Activated CD4-positive, alpha-beta T cell treated with anti-CD3 and anti-CD28 coated beads for 36 hours (primary cell): ENCODE data around the gene GLCE. TPM values are rescaled to one million over a fixed set of nuclear protein-coding genes. Genes with fewer than 3 reads are reported as not detected.
"Not testable (repeated sequence)": the region's sequence is repeated elsewhere in the genome, so short reads cannot be mapped to it uniquely, and the experiment has no call there.

Experiments used
- ATAC-seq: fragments of 200-7000 bp; cut with Tn5 transposase; one replicate; pipeline ENCODE4 v1.10.0; 2021; ENCODE audit warnings: mild to moderate bottlenecking, moderate library complexity
- CTCF ChIA-PET: fragments of 350-600 bp; sonication (Branson Sonifier 250); formaldehyde crosslinking; loops from one replicate; lab custom pipeline; 2021; ENCODE audit warnings: antibody characterized with exemption; lab: Charles Lee
- POLR2A ChIA-PET: fragments of 350-600 bp; sonication (Branson Sonifier 250); formaldehyde crosslinking; loops from one replicate; lab custom pipeline; 2021; ENCODE audit warnings: antibody characterized with exemption, inconsistent platforms; lab: Charles Lee
- DNase-seq: peaks from one replicate; pipeline ENCODE4 v3.0.0-alpha.2; 2020
- H3K27ac Mint-ChIP-seq: one replicate; pipeline ENCODE4 v1.8.0; 2021; ENCODE audit warnings: mixed read lengths
- H3K27me3 Mint-ChIP-seq: one replicate; pipeline ENCODE4 v1.8.0; 2021; ENCODE audit warnings: mixed read lengths
- H3K36me3 Mint-ChIP-seq: one replicate; pipeline ENCODE4 v1.8.0; 2021; ENCODE audit warnings: low read depth, mixed read lengths
- H3K4me1 Mint-ChIP-seq: one replicate; pipeline ENCODE4 v1.8.0; 2021; ENCODE audit warnings: mixed read lengths
- H3K4me3 Mint-ChIP-seq: one replicate; pipeline ENCODE4 v1.8.0; 2021; ENCODE audit warnings: mild to moderate bottlenecking, moderate library complexity, mixed read lengths
- H3K9me3 Mint-ChIP-seq: one replicate; pipeline ENCODE4 v1.8.0; 2021; ENCODE audit warnings: low read depth, mixed read lengths
- intact Hi-C, 2 experiments: fragments of 100-400 bp; cut with DNase I in 1 of 2; cut with micrococcal nuclease in 1 of 2; formaldehyde crosslinking; loops; one replicate each; pipeline versions ENCODE4 v1.14.2 to v1.15.1; 2022 to 2024; cut with DNase I, micrococcal nuclease
- total RNA-seq, 2 experiments: library from RNA; stranded (reverse); gene quantifications; one replicate each; pipeline ENCODE4 v1.2.3, GENCODE V29; 2021

The GLCE gene
- total RNA-seq, 2 experiments from 2014 or later, result 3.6 to 4.2 TPM

DNA sequence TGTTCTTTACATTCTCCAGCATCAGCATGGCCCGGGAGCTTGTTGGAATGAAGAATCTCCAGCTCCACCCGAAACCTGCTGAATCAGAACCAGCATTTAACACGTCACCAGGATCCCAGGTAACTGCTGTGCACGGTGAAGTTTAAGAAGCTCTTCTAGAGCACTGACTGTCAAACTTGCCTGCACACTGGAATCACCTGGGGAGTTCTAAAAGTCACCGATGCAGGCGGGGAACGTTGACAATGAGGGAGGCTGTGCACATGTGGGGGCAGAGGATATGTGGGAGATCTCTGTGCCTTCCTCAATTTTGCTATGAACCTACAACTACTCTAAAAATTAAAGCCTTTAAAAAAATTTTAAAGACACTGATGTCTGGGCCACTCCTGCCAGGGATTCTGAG is 119.2 kb downstream of the GLCE start:
- ChIA-PET POLR2A (interaction anchor here (0.6 kb wide), 1 partner anchor 347 kb away, joined by 3 read pairs; no protein-coding TSS in a partner anchor), CTCF (interaction anchor here (0.6 kb wide), 2 partner anchors 75 to 194 kb away, joined by 3 read pairs; no protein-coding TSS in a partner anchor)
- Mint-ChIP-seq H3K27ac (no peak overlapping the region), H3K36me3 (no peaks in the 10 kb centered on the region), H3K4me3 (no peak overlapping the region), H3K27me3 (no peaks in the 10 kb centered on the region), H3K4me1 (no peaks in the 10 kb centered on the region), H3K9me3 (no peaks in the 10 kb centered on the region)
- ATAC-seq (no peak), DNase-seq (no peak)
- intact Hi-C loops, result no loop called here

DNA sequence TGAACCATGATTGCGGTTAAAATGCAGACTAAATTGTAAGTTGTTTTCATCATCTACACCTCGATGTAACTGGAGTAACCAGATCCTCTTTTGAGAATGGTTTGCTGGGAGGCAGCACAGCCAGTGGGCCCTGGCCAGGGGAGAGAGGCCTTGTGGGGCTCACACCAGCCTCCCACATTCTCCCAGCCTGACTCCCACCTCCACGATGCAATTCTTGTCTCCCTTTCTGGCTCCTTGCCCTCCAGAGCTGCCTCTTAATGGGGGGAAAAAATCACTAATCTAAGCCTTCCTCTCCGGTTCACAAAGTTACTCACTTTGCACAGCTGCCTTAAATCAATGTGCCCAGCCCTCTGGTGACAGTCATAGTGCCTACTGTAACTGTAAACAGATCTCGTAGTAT is 120.3 kb downstream of the GLCE start:
- no peaks in the 10 kb centered on the region for H3K36me3 Mint-ChIP-seq
- ChIA-PET CTCF (no interaction called here), POLR2A (interaction anchor here (0.5 kb wide), 1 partner anchor 71 kb away, joined by 3 read pairs; no protein-coding TSS in a partner anchor)
- H3K27ac Mint-ChIP-seq, result no peak overlapping the region
- no peaks in the 10 kb centered on the region for H3K27me3 Mint-ChIP-seq
- H3K4me1 Mint-ChIP-seq, result no peaks in the 10 kb centered on the region
- ATAC-seq, result no peak
- intact Hi-C loops, result no loop called here
- no peak overlapping the region for H3K4me3 Mint-ChIP-seq
- DNase-seq, result no peak
- H3K9me3 Mint-ChIP-seq, result no peaks in the 10 kb centered on the region

DNA sequence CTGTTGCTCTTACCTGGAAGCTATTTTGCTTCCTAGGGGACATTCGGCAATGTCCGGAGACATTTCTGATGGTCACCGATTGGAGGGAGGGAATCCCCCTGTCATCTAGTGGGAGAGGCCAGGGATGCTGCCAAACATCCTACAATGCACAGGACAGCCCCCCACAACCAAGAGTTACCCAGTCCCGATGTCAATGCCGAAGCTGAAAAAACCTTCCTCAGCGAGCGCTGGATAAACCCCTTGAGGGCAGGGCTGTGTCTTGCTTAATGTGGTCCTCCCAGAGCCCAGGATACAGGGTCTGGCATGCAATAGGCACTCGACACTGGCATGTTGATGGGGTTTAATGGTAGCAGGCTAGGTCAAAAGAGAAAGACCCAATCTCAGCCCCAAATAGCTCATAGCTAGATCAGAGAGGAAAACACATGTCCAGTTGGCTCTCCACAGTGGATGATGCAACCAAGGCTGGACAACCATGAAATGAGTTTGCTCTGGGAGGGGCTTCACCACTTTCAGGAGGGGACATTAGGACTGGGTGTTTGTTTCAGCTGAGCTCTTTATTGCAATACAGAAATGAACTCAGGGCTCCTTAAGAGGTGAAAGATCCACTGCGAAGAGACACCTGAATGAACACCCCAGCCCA is 121.8 kb downstream of the GLCE start:
- POLR2A ChIA-PET, result interaction anchor here (0.6 kb wide), 1 partner anchor 28 kb away, joined by 3 read pairs; no protein-coding TSS in a partner anchor
- Mint-ChIP-seq H3K27ac (no peak overlapping the region), H3K9me3 (no peaks in the 10 kb centered on the region), H3K4me1 (no peaks in the 10 kb centered on the region), H3K4me3 (no peak overlapping the region), H3K36me3 (no peaks in the 10 kb centered on the region), H3K27me3 (no peaks in the 10 kb centered on the region)
- DNase-seq (no peak), ATAC-seq (no peak)
- CTCF ChIA-PET, result no interaction called here
- intact Hi-C loops, result no loop called here

DNA sequence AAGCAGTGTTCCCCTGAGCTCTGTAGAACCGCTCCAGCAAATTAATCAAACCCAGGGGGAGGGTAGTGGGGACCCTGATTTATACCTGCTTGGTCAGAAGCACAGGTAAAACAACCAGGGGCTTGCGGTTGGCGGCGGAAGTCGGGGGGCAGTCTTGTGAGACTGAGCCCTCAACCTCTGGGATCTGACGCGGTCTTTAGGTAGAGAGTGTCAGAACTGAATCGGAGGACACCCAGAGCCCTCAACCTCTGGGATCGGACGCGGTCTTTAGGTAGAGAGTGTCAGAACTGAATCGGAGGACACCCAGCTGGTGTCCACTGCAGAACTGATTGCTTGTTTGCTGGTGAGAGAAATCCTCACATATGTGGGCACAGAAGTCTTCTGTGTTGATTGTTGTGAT is 125.4 kb downstream of the GLCE start:
- ATAC-seq (no peak), DNase-seq (no peak)
- intact Hi-C loops, result no loop called here
- no peaks in the 10 kb centered on the region for H3K27me3 Mint-ChIP-seq
- H3K9me3 Mint-ChIP-seq, result no peaks in the 10 kb centered on the region
- no peak overlapping the region for H3K27ac Mint-ChIP-seq
- CTCF ChIA-PET, result no interaction called here
- H3K4me3 Mint-ChIP-seq, result no peak overlapping the region
- no peaks in the 10 kb centered on the region for H3K4me1 Mint-ChIP-seq
- POLR2A ChIA-PET, result no interaction called here
- H3K36me3 Mint-ChIP-seq, result no peaks in the 10 kb centered on the region

DNA sequence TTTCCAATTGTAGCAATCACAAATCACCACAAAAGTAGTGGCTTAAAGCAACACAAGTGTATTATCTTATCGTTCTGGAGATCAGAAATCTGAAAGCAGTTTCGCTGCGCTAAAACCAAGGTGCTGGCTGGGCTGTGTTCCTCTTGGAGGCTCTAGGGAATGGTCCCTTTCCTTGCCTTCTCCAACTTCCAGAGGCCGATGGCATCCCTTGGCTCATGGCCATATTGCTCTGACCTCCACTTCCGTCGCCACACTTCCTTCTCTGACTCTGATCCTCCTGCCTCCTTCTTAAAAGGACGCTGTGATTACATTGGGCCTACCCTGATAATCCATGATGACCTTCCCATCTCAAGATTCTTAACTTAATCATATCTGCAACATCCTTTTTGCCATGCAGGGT is 127.6 kb downstream of the GLCE start:
- ATAC-seq (no peak), DNase-seq (no peak)
- Mint-ChIP-seq H3K4me3 (no peak overlapping the region), H3K4me1 (no peaks in the 10 kb centered on the region), H3K27me3 (no peaks in the 10 kb centered on the region), H3K27ac (no peak overlapping the region), H3K36me3 (no peaks in the 10 kb centered on the region), H3K9me3 (no peaks in the 10 kb centered on the region)
- intact Hi-C loops, result no loop called here
- ChIA-PET CTCF (no interaction called here), POLR2A (interaction anchor here (0.9 kb wide), 1 partner anchor 1217 kb away, joined by 5 read pairs; no protein-coding TSS in a partner anchor)

DNA sequence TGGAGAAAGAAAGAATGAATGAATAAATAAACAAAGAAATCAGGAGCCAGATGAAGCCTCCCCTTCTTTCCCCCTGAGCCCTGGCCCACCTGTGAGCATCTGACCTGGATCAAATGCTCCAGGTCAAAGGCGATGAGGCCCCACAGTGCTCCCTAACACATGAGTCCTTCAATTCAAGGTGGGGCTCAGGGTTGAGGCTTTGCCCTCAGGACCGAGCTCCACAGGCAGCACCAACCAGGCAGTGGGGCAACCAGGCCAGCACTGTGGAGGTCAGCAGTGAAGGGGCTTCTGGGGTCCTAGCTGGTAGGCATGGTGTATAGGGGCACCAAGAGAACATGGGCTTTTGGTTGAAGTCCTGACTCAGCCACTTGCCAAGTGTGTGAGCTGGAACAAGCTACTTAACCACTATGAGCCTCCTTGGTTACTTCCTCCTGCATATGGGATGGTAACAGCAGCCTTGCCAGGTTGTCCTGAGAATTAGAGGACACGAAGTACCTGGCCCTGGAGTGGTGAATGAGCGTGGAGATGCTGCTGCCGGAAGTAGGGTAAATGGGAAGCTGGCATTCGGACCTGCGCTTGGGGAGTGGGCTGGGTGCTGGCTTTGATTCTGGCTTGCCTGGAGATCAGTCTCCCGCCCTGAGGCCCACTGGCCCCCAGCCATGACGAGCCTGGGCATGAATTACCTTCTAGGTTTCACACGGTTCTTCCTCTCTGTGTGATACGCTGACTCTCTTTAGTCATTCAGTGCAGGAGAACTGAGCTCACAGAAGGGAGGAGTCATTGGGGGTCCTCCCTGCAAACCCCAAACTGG is 128.3 kb downstream of the GLCE start:
- no peak for DNase-seq
- Mint-ChIP-seq H3K36me3 (no peaks in the 10 kb centered on the region), H3K4me1 (no peaks in the 10 kb centered on the region), H3K27ac (no peak overlapping the region), H3K4me3 (no peak overlapping the region), H3K27me3 (no peaks in the 10 kb centered on the region), H3K9me3 (no peaks in the 10 kb centered on the region)
- ChIA-PET CTCF (no interaction called here), POLR2A (interaction anchor here (0.6 kb wide), 1 partner anchor 106 kb away, joined by 3 read pairs; no protein-coding TSS in a partner anchor)
- intact Hi-C loops, result no loop called here
- no peak for ATAC-seq

DNA sequence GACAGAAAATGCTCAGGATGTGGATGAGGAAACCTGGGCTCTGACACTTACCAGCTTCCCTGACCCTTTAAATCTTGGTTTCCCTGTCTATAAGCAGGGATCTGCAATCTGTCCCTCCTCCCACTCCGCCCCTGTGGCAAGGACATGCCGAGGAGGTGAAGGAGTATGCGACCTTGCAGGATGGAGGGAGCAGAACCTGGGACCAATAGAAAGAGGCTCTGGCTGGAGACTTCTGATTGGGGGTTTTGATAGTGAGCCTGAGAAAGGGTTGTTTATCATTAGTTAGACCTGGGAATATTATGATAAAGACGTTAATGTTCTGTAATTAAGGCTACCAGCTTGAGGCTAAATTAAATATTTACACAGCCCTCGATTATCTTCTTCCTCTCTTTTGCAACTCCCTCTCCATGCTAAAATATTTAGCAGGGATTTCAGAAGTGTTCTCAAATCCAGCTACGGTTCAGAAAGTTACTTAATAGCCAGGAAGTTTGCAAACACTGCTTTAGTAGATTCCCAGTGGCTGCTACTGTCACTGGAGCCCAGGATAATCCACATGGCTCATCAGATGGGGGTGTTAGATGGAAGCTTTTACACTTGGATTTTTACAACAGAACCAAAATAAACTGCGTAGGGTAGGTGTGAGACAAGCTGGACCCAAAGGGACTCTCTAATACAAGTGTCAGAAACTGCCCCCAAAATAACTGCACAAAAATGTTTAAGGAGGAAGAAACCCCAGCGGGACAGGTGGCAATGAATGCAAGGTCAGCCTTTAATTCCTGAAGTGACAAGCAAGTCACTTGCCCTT is 129.1 kb downstream of the GLCE start:
- Mint-ChIP-seq H3K4me3 (no peak overlapping the region), H3K9me3 (no peaks in the 10 kb centered on the region), H3K27ac (no peak overlapping the region), H3K27me3 (no peaks in the 10 kb centered on the region), H3K36me3 (no peaks in the 10 kb centered on the region), H3K4me1 (no peaks in the 10 kb centered on the region)
- CTCF ChIA-PET, result no interaction called here
- intact Hi-C loops, result no loop called here
- POLR2A ChIA-PET, result interaction anchor here (0.6 kb wide), 1 partner anchor 105 kb away, joined by 3 read pairs; no protein-coding TSS in a partner anchor
- no peak for DNase-seq
- no peak for ATAC-seq

DNA sequence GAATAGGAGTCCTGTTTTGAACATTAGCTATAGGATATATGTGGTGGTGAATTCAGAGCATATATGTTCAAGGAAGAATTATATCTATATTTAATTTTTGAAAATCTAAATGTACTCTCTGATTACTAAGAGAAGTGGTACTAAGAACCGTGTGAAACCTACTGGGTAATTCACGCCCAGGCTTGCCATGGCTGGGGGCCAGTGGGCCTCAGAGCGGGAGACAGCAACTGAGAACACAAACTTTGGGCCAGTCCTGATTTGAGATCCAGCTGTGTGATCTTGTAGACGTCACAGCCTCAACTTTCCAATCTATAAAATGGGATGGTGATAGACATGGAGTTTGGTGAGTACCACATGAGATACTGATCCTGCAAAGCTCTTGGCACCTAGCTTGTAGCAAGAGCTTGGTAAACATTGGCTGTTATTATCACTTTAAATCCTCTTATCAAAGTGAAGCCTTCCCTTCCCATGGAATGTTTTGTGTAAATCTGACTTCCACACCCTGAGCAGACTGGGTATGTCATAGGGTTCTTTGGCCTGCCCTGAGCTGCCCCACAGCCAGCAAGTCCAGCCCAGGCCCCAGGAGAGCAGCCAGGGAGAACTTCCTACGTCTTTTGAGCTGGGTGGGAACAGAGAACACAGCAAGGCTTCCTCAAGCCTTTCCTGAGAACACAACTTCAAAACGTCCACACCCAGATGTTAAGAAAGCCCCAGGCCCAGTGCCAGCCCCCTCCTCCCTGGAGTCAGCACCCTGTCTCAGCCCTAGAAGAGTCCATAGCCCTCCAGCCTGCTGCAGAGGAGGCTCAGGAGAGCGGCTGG is 130.1 kb downstream of the GLCE start:
- no peaks in the 10 kb centered on the region for H3K27me3 Mint-ChIP-seq

DNA sequence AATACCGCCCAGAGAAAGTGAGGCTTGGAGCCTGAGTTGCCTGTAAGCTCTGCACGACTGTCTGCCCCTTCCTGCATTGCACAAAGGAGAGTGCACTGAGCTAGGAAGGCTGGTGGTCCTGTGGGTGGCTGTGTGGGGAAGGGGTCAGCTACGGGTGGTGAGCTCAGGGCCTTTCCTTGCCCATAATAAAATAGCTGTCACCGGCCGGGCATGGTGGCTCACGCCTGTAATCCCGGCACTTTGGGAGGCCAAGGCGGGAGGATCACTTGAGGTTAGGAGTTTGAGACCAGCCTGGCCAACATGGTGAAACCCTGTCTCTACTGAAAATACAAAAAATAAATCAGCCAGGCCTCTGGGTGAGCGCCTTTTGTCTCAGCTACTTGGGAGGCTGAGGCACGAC is 131.2 kb downstream of the GLCE start:
- ATAC-seq, POLR2A ChIA-PET, H3K9me3 Mint-ChIP-seq, H3K27ac Mint-ChIP-seq, DNase-seq, H3K4me1 Mint-ChIP-seq, intact Hi-C loops, H3K27me3 Mint-ChIP-seq, H3K4me3 Mint-ChIP-seq, H3K36me3 Mint-ChIP-seq: not testable (repeated sequence)
- CTCF ChIA-PET, result interaction anchor here (0.7 to 1.1 kb wide), 3 partner anchors 11 to 232 kb away, joined by 3 read pairs; no protein-coding TSS in a partner anchor

More for the DNA sequence above, 130.1 kb downstream of the GLCE start:
- Mint-ChIP-seq H3K27ac (no peak overlapping the region), H3K36me3 (no peaks in the 10 kb centered on the region), H3K4me3 (no peak overlapping the region), H3K4me1 (no peaks in the 10 kb centered on the region), H3K9me3 (no peaks in the 10 kb centered on the region)
- ChIA-PET CTCF (no interaction called here), POLR2A (no interaction called here)
- intact Hi-C loops, result no loop called here
- no peak for ATAC-seq
- no peak for DNase-seq

DNA sequence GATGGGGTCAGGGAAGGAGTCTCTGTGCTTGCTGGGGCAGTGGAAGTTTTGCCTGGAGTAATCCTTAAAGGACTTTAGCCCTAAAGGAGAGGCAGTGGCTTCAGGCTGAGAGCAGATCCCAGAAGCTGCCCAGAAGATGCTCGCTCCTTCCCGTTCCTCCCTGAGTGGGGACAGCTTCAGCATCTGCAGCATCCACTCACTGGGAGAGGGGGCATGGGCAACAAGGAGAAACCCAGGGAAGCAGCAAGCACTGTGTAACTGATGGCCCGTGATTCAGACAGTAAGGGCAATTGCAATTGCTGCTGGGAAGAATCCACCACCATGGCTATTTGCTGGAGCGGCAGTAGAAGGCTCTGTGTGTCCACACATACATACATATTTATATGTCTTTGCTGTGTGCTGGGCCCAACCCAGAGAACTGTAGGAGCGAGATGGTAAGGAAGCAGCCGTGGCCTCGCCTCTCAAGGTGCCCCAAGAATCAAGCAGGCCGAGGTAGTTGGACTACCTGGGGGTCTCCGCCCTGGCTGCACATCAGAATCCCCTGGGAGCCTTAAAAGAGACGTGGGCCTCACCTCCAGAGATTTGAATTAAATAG is 132.5 kb downstream of the GLCE start:
- intact Hi-C loops, result no loop called here
- Mint-ChIP-seq H3K27ac (no peak overlapping the region), H3K9me3 (no peaks in the 10 kb centered on the region), H3K4me1 (no peaks in the 10 kb centered on the region), H3K36me3 (no peaks in the 10 kb centered on the region), H3K4me3 (no peak overlapping the region), H3K27me3 (peaks cover 12% of the 10 kb centered on the region)
- ATAC-seq, result no peak
- DNase-seq, result no peak
- CTCF ChIA-PET, result interaction anchor here (0.6 kb wide), 1 partner anchor 542 kb away, joined by 3 read pairs; no protein-coding TSS in a partner anchor
- POLR2A ChIA-PET, result no interaction called here
